SK-N-SH (cell line): ENCODE data around the gene SCN4B.

Experiments
- POLR2AphosphoS5 ChIP-seq: IDR thresholded peaks from 2 replicates; pipeline ENCODE4 v1.6.1; 2012; ENCODE audit warnings: low read depth, low read length
- TAF1 ChIP-seq: IDR thresholded peaks from 2 replicates; pipeline ENCODE4 v1.6.1; 2012; ENCODE audit warnings: low read depth, mild to moderate bottlenecking, low read length, moderate library complexity, borderline replicate concordance
- TF ChIP-seq, protein P1 (sequence below): IDR thresholded peaks from 2 replicates; pipeline ENCODE4 v1.4.0; 2012; ENCODE audit warnings: low read depth

DNA sequence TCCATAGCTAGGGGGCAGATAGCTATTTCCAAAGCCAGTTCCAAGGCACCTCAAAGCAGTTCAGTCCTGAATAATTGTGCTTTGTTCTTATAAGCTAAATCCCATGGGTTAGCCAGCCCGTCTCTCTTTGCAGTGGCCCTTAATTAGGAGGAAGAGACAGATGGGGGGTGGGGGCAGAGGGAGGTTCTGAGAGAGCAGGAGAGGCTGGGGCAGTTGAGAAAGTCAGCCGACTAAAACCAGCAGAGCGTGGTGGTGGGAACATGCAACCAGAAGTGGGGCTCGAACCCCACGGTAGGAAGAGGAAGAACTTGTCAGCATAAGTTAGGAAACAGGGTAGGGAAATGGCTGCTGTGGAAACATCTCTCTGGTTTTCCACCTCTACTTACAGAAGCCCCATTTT, 10.9 kb upstream of the SCN4B start:
- TF ChIP-seq POLR2AphosphoS5 = no peak
- TF ChIP-seq TAF1 = no peak
- TF ChIP-seq, protein P1, sequence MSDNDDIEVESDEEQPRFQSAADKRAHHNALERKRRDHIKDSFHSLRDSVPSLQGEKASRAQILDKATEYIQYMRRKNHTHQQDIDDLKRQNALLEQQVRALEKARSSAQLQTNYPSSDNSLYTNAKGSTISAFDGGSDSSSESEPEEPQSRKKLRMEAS = no peak
